Fibroblast of skin of abdomen (primary cell): Measurements from ENCODE around the gene EPHB6.

ENCODE experiments used
- DNase-seq: peaks from one replicate; pipeline ENCODE4 v3.0.0-alpha.2; 2013

EPHB6 gene

DNA sequence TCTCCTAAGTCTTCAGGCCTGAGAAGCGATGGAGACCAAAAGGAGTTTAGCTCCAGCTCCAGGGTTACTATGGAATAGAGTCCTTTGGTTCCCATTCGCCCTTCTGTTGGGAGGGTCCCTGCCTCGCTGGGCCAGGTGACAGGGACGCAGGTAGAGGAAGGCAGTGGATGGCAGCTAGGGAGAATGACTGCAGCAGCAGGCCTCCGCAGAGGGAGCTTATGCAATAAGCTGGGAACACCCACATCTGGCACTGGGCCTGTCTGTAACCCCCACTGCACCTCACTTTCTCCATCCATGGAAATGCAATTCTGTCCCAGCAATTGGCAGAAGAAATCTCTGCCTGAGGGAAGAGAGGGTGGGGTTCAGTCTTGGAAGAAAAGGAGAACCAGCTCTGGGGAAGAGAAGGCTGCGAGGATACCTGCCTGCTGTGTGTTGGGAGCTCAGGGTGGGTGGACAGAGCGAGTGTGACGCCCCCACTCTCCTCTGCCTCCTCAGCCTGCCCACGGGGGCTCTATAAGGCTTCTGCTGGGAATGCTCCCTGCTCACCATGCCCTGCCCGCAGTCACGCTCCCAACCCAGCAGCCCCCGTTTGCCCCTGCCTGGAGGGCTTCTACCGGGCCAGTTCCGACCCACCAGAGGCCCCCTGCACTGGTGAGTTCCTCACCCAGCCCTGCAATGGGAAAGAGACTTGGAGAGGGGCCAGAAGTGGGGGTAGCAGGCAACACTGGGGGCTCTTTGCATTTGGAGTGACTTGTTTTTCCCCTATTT is 10.3 kb downstream of the EPHB6 start:
- DNase-seq, result no peak

DNA sequence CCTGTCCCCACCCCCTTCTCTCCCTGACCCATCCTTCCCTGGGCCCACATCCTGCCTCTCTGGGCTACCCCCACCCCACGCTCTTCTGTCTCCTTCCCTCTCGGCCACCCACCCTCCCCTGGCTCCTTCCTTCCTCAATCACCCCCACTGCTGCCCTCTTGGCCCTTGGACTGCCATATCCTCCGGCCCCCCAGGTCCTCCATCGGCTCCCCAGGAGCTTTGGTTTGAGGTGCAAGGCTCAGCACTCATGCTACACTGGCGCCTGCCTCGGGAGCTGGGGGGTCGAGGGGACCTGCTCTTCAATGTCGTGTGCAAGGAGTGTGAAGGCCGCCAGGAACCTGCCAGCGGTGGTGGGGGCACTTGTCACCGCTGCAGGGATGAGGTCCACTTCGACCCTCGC is 10.9 kb downstream of the EPHB6 start:
- DNase-seq, result no peak

DNA sequence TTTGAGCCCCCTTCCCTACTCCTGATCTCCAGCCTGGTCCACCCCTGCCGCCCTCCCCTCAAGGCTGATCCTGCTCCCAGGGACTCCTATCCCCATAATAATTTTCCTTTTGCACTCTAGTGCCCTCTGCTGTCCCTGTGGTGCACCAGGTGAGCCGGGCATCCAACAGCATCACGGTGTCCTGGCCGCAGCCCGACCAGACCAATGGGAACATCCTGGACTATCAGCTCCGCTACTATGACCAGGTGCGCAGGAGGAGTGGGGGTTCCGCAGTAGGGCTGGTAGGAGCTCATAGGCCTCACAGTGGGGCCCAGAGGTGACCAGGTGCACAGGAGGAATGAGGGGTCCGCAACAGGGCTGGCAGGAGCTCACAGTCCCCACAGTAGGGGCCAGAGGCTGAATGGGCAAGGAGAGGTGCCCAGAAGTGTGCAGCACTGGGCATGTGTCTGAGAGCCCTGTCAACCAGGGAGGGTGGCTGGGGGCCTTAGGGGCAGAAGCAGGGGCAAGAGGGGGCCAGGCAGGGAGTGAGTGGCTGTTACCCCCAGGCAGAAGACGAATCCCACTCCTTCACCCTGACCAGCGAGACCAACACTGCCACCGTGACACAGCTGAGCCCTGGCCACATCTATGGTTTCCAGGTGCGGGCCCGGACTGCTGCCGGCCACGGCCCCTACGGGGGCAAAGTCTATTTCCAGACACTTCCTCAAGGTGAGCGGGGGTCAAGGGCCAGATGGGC is 11.7 kb downstream of the EPHB6 start:
- DNase-seq, result no peak

GRCh38 chr7:142867097-142867378 is 12.2 kb downstream of the EPHB6 start:
- no peak for DNase-seq

GRCh38 chr7:142867398-142868187 is 12.7 kb downstream of the EPHB6 start:
- no peak for DNase-seq

DNA sequence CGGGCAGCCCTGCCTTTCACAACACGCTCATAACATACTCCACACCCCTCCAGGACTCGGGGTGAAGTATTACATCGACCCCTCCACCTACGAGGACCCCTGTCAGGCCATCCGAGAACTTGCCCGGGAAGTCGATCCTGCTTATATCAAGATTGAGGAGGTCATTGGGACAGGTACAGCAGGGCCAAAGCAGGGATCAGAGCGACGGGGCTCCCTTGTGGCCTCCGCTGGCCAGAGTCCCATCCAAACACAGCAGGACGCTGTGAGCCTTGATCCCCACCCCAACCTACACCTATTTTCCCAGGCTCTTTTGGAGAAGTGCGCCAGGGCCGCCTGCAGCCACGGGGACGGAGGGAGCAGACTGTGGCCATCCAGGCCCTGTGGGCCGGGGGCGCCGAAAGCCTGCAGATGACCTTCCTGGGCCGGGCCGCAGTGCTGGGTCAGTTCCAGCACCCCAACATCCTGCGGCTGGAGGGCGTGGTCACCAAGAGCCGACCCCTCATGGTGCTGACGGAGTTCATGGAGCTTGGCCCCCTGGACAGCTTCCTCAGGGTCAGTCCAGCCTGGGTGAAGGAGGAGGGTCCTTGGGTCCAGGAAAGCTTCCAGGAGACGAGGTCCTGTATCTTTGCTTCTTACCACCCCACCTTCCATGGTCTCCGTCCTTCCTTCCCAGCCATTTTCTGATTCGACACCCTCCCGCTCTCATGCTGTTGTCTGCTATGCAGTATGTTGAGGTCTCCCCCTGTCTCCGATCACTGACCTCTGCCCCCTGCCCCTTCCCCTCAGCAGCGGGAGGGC is 13.5 kb downstream of the EPHB6 start:
- no peak for DNase-seq

GRCh38 chr7:142868986-142869415 is 14.1 kb downstream of the EPHB6 start:
- DNase-seq, result no peak

DNA sequence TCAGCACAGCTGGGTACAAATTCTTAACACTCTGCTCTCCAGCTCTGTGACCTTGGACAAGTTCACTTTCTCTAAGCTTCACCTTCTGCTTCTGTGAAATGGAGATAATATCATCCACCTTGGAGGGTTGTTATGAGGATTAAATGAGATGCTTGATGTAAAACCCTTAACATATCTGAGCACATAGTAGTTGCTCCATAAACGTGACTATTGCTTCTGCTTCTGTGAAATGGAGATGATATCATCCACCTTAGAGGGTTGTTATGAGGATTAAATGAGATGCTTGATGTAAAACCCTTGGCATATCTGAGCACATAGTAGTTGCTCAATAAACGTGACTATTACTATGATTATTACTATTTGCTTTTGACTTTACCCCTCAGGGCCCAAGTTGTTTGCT is 14.6 kb downstream of the EPHB6 start:
- no peak for DNase-seq

DNA sequence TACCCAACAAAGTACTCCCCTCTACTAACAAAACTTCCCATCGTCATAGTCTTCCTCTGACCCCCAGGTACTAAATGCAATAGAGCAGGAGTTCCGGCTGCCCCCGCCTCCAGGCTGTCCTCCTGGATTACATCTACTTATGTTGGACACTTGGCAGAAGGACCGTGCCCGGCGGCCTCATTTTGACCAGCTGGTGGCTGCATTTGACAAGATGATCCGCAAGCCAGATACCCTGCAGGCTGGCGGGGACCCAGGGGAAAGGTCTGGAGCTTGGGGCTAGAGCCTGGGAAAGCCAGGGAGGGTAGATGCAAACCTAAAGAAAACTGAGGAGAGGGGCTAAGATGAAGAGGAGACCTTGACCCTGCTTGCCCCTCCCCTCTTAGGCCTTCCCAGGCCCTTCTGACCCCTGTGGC is 15.3 kb downstream of the EPHB6 start:
- no peak for DNase-seq

DNA sequence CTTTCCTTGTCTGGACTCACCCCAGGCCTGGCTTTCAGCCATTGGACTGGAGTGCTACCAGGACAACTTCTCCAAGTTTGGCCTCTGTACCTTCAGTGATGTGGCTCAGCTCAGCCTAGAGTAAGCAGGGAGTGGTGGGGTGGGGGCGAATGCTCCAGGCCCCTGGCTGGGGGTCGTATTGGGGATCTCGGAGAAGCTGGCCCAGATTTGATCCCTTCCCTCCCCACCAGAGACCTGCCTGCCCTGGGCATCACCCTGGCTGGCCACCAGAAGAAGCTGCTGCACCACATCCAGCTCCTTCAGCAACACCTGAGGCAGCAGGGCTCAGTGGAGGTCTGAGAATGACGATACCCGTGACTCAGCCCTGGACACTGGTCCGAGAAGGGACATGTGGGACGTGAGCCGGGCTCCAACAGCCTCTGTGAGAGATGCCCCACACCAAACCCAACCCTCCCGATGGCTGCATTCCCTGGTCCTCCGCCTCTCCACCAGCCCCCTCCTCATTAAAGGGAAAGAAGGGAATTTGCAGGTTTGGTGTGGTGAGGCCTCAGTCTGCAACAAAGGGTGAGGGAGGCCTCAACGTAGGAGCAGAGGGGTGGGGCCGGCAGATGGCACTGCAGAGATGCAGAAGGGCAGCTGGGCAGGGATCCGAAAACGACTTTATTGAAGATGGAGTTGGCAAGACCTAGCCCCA is 15.8 kb downstream of the EPHB6 start:
- DNase-seq, result no peak

DNA sequence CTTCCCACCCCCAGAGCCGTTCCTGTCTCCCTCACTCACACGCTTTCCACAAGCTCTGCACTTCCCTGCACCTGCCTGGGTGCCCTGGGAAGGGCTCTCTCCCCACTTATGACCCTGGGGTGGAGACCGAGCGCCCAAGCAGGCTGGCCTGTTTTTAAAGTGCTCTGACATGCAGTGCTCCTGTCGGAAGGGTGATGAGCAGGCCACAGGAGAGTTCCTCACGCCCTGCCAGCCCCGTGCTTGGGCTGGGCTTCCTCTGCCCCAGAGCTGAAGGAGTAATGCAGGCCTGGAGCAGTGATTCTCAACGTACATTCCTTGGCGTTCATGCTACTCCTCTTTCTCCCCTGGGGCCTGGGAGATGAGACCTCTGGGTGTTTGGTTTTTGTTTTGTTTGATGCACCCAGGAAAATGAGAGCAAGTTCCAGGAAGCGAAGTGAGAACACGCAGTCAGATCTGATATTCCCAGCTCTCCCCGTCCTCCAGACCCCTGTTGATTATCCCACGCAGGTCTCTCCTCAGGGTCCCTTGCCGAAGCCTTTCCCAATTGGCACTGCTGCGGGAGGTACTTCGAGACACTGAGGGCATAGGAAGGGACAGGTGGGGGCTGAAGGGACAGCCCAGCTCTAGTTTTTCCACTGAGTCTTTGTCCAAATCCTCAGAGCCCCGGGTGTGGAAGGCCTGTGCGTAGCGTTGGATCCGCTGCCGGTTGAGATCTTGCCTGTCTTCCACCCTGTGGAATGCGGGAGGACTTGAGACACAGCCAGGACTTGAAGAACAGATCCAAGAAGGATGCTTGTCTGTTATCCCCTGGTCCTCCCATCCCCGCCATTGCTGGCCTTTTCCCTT is 16.6 kb downstream of the EPHB6 start:
- no peak for DNase-seq

DNA sequence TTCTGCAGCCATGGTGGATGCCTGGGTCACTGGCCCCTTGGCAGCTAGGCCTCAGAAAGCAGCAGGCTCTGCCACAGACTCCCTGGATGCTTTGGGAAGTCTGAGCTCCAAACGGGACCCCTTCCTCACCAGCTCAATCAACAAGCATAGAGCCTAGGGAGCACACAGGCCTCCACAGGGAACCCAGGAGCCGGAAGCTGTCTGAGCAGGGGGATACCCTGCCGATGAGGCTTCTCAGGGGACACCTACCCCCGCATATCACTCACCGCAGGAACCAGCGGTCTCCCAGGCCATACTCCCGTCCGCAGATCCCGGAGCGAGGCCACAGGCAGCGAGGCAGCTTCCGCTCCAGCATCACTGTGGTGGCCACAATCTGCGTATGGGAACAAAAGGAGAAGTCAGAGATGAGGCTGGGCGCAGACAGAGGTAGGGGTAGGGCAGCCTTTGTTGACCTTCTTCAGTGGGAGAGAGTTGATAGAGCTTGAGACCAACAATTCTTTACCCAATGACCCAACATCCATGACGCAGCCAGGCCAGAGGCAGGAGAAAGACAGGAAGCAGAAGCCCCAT is 17.3 kb downstream of the EPHB6 start:
- no peak for DNase-seq

DNA sequence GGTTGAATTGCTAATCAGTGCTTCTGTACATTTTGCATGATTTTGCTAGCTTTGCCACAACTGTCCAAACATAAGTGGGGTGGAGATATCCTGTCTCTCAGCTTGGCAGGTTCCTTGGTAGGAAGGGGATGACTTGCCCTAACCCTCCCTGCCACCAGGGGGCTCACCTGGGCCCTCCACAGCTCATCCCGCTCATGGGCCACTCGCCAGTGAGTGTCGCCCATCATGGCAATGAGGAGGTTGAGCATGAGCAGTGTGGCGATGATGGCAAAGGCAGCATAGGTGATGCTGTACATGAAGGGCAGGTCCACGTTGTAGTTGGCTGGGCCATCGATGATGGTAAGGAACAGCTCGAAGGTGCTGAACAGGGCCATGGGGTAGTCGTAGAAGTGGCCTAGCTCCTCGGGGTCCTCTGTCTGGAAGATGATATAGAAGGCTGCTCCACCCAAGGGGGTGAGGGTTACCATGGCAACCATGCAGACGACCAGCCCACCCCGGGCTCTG is 18.5 kb downstream of the EPHB6 start:
- DNase-seq, result no peak

GRCh38 chr7:142873871-142874270 is 19.0 kb downstream of the EPHB6 start:
- no peak for DNase-seq

DNA sequence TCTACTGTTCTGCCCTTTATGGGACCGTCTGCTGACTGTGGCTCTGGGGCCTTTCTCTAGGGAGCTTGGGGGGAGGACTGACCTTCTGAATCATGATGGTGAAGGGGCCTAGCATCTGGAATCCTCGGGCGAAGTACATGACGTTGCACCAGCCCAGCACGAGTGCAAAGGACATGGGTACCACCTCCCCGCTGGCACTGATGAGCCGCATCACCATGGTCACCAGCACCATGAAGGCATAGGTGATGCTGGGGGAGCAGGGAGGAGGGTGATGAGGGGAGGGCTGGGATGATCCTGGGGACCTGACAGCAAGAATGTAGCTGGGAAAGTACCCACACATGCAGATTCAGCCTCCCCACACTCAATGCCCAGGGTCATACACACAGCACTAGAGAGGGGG is 19.5 kb downstream of the EPHB6 start:
- no peak for DNase-seq

- no peak for DNase-seq
These were observed 20.0 kb downstream of the EPHB6 start for GRCh38 chr7:142874837-142875236.

DNA sequence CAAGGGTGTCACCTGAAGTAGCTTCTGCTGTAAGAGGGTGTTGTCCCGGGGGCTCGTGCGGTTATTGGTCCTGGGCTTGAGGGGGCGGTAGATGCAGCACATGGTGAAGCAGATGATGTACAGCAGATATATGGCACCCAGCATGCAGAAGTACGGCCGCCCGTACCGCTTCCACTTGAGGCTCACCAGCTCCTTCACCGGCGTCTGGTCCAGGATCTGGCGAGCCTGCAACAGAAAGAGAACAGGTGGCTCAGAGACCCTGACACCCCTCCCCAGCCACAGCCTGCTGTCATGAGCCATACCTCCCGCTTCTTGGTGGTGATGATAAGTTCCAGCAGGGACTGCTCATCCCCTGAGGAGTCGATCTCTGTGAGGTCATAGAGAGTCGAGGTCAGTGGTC is 20.6 kb downstream of the EPHB6 start:
- DNase-seq, result no peak

DNA sequence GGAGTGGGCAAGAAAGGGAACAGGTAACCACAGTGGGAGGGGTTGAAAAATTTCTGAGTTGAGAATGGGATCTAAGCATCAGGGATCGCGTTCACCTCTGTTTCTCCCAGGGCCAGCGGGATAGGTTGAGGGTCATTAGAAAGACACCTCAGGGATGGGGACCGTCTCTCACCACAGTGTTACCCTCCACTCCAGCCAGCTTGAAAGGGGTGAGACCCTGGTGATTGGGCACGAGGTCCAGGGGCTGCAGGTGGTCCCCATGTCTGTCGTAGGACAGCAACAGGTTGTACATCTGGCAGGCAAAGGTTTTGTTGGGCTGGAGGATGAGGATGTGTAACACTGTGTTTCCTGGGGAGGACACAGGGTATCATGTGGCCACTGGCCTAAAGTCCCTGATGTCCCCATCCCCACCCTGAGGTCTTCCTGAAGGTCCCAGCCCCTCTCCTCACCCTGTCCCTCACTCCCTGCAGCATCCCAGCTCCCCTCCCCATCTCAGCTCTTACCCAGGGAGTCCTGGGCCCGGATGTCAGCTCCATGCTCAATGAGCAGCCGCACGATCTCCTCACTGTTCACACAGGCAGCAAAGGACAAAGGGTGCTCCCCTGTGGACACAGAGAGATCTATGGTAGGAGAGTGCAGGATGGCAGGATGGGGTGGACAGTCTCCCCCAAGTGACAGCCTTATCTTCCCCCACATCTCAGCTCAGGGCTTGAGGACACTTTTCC is 21.5 kb downstream of the EPHB6 start:
- no peak for DNase-seq

- no peak for DNase-seq
These were observed 22.4 kb downstream of the EPHB6 start for GRCh38 chr7:142876991-142877910.
